PC-3 (cell line): Measurements from ENCODE around the gene RND2.

ENCODE experiments used
- CTCF ChIP-seq: fragments of 300-600 bp; sonication (generic); conservative IDR thresholded peaks from 2 replicates; pipeline ENCODE4 v1.5.1; 2017; ENCODE audit warnings: antibody characterized with exemption, low read depth, mild to moderate bottlenecking, low read length
- EZH2 ChIP-seq: fragments of 300-600 bp; sonication (generic); IDR thresholded peaks from one replicate; pipeline ENCODE4 v1.6.1; 2017; ENCODE audit warnings: antibody characterized with exemption, mild to moderate bottlenecking, low read length; ENCODE audit not compliant: unreplicated experiment
- EZH2phosphoT487 ChIP-seq: fragments of 300-600 bp; sonication (generic); IDR thresholded peaks from 2 replicates; pipeline ENCODE4 v1.6.1; 2018; ENCODE audit warnings: mild to moderate bottlenecking, antibody characterized with exemption, low read length, borderline replicate concordance

GRCh38 chr17:43027091-43028032 is 2.3 kb downstream of the RND2 start:
- TF ChIP-seq CTCF (no peak), EZH2phosphoT487 (no peak), EZH2 (no peak)
